Common myeloid progenitor, CD34-positive (primary cell): ENCODE measurements around the gene WDR59.

Experiments
- CTCF ChIA-PET: fragments of 350-600 bp; sonication (Branson Sonifier 250); formaldehyde crosslinking; loops from one replicate; lab custom pipeline; 2021; ENCODE audit warnings: antibody characterized with exemption; lab: Charles Lee
- POLR2A ChIA-PET: fragments of 350-600 bp; sonication (Branson Sonifier 250); formaldehyde crosslinking; loops from one replicate; lab custom pipeline; 2021; ENCODE audit warnings: antibody characterized with exemption; lab: Charles Lee
- DNase-seq, 3 donors: peaks; one replicate each; pipeline versions ENCODE4 v3.0.0 to v3.0.0-alpha.2; 2013
- H3K27ac ChIP-seq, 2 experiments: 1 replicate in 1 of 2; 2 replicates in 1 of 2; pipeline ENCODE4 v1.7.0; 2013; ENCODE audit warnings: inconsistent platforms in 2 of 2, low read length in 2 of 2, mild to moderate bottlenecking in 2 of 2, low read depth in 1 of 2, moderate library complexity in 1 of 2; ENCODE audit not compliant: severe bottlenecking in 2 of 2, insufficient read depth in 1 of 2, poor library complexity in 1 of 2
- H3K27me3 ChIP-seq, 5 experiments: replicated peaks in 2 of 5; 1 replicate in 3 of 5; 2 replicates in 2 of 5; pipeline versions ENCODE4 v1.6.1 to v1.7.0; 2013; ENCODE audit warnings: low read length in 4 of 5, mild to moderate bottlenecking in 2 of 5, moderate library complexity in 2 of 5, inconsistent platforms in 1 of 5; ENCODE audit not compliant: insufficient read depth in 5 of 5, control insufficient read depth in 4 of 5
- H3K36me3 ChIP-seq, 4 experiments: 1 replicate in 2 of 4; 2 replicates in 2 of 4; pipeline versions ENCODE4 v1.6.1 to v1.7.0; 2013; ENCODE audit warnings: low read length in 3 of 4, control low read depth in 1 of 4, mild to moderate bottlenecking in 1 of 4; ENCODE audit not compliant: control insufficient read depth in 4 of 4, insufficient read depth in 4 of 4
- H3K4me1 ChIP-seq, 4 experiments: 1 replicate in 3 of 4; 2 replicates in 1 of 4; pipeline versions ENCODE4 v1.6.1 to v1.7.1; 2013; ENCODE audit warnings: low read length in 3 of 4, mild to moderate bottlenecking in 3 of 4, control low read depth in 1 of 4, inconsistent platforms in 1 of 4, moderate library complexity in 1 of 4; ENCODE audit not compliant: control insufficient read depth in 4 of 4, insufficient read depth in 4 of 4; ENCODE audit errors: control extremely low read depth in 1 of 4
- H3K4me3 ChIP-seq, 7 experiments: 1 replicate in 4 of 7; 2 replicates in 3 of 7; pipeline versions ENCODE4 v1.5.1 to v1.7.0; 2013; ENCODE audit warnings: mild to moderate bottlenecking in 7 of 7, low read length in 6 of 7, moderate library complexity in 6 of 7, inconsistent platforms in 2 of 7, low read depth in 2 of 7, control low read depth in 1 of 7; ENCODE audit not compliant: insufficient read depth in 4 of 7, control insufficient read depth in 1 of 7; ENCODE audit errors: extremely low read depth in 1 of 7
- H3K9me3 ChIP-seq, 5 experiments: 1 replicate in 4 of 5; 2 replicates in 1 of 5; pipeline versions ENCODE4 v1.6.1 to v1.7.1; 2013; ENCODE audit warnings: low read length in 4 of 5, mild to moderate bottlenecking in 2 of 5, inconsistent platforms in 1 of 5, low read depth in 1 of 5, moderate library complexity in 1 of 5; ENCODE audit not compliant: control insufficient read depth in 4 of 5, insufficient read depth in 2 of 5; ENCODE audit errors: control extremely low read depth in 1 of 5
- WGBS: methylation state at CpG from one replicate; pipeline ENCODE4 v1.1.5; 2013; ENCODE audit not compliant: insufficient coverage; 5-methylcytosine and 5-hydroxymethylcytosine counted together

The WDR59 gene

DNA sequence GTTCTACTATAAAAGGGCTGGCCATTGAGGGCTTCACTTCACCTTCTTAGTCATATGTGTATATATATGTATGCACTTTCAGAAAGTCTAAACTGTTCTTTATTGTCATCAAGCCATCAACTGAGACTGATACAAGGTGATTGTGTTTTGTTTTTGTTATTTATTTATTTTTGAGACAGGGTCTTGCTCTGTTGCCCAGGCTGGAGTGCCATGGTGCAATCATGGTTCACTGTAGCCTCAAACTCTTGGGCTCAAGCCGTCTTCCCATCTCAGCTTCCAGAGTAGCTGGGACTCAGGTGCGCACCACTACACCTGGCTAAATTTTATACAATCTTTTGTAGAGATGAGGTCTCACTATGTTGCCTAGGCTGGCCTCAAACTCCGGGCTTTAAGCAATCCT is 19.5 kb upstream of the WDR59 start:
- ChIA-PET CTCF (interaction anchor here (0.7 to 7.2 kb wide), 11 partner anchors 10 to 106 kb away, joined by 3 to 67 read pairs (median 4); no protein-coding TSS in a partner anchor), POLR2A (no interaction called here)
- Histone ChIP-seq H3K4me3 (peak overlapping the region in 1 of 7 experiments; percentile 14), H3K9me3 (no peaks in the 10 kb centered on the region), H3K27ac (no peak overlapping the region), H3K36me3 (peaks cover 0 to 58% (median 25%) of the 10 kb centered on the region in 4 experiments), H3K27me3 (no peaks in the 10 kb centered on the region), H3K4me1 (peaks cover 15 to 86% (median 50%) of the 10 kb centered on the region in 4 experiments)
- 100% methylated on average over 1 of the region's 3 CpGs for WGBS
- no peak for DNase-seq

DNA sequence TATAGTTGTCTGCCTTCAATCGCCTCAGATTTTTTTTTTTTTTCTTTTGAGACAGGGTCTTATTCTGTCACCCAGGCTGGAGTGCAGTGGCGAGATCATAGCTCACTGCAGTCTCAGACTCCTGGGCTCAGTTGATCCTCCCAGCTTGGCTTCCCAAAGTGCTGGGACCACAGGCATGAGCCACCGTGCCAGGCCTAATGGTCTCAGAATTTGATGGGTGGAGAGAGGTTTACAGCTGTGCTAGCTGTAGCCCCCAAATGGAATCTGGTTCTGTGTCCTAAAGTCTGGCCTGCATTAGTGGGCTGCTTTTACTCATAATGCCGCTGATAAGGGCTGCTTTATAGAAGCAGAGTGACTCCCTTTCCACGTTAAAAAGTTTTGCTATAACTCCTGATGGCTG is 19.0 kb upstream of the WDR59 start:
- Histone ChIP-seq H3K27me3 (no peaks in the 10 kb centered on the region), H3K27ac (no peak overlapping the region), H3K36me3 (peaks cover 0 to 58% (median 25%) of the 10 kb centered on the region in 4 experiments), H3K9me3 (no peaks in the 10 kb centered on the region), H3K4me3 (peak overlapping the region in 2 of 7 experiments; percentile 98 to 100), H3K4me1 (peaks cover 15 to 81% (median 49%) of the 10 kb centered on the region in 4 experiments)
- POLR2A ChIA-PET, result no interaction called here
- CTCF ChIA-PET, result interaction anchor here (1.0 to 7.2 kb wide), 8 partner anchors 11 to 106 kb away, joined by 3 to 67 read pairs (median 4); no protein-coding TSS in a partner anchor
- no peak for DNase-seq
- WGBS, result 89% methylated on average over 3 of the region's 5 CpGs

DNA sequence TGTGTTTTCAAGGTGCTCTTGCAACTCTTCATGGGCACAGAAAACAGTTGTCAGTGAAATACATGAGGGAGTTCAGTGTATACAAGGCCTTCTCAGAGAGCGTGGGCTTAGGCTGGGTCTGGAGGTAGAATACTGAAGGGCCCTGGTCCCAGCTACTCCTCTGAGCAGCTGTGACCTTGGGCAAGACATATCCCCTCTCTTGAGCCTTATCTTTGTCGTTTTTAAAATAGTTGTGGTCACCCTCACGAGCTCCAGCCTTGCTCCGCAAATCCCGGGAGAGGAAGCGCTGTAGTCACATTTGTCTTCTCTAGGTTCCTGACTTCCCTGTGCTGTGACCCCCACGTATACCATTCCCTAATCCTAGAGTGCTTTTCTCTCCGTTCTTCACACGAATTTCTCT is 17.6 kb upstream of the WDR59 start:
- Histone ChIP-seq H3K27me3 (no peaks in the 10 kb centered on the region), H3K4me3 (peak overlapping the region in 6 of 7 experiments; percentile 19 to 100 (median 96)), H3K4me1 (peaks cover 19 to 79% (median 46%) of the 10 kb centered on the region in 4 experiments), H3K27ac (peak overlapping the region; percentile 57 to 85), H3K36me3 (peaks cover 0 to 50% (median 18%) of the 10 kb centered on the region in 4 experiments), H3K9me3 (no peaks in the 10 kb centered on the region)
- DNase-seq, result no peak
- ChIA-PET CTCF (interaction anchor here (1.0 to 7.2 kb wide), 6 partner anchors 9 to 108 kb away, joined by 3 to 67 read pairs (median 6); no protein-coding TSS in a partner anchor), POLR2A (interaction anchor here (1.3 to 2.4 kb wide), 2 partner anchors 41 to 95 kb away, joined by 3 to 10 read pairs; no protein-coding TSS in a partner anchor)
- 3% methylated on average over 9 of the region's 9 CpGs for WGBS

DNA sequence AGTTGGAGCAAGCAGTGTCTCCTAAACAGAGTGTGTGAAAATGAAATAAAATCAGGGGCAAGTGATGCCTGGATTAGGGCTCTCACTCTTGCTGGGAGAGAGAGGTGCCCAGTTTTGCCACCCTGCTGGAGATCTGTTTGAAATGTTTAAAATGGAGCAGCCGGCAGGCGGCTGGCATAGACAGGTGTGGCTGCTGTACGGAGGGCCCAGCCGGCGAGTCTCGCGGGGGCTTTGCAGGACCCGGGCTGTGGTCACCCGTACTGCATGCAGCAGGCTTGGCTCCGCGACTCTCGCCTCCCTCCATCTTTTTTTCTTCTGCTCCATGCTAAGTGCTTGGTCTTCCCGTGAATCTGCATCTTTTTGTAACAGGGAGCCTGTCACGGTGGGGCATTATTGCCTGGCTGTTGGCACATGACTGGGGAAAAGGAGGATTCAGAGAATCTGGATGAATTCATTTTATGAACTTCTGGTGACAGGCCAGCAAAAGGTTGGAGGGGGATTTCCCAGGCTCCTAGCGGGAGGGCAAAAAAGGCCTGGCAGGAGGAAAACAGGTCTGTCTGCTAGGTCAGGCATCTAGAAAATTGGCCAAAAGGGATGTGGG is 15.7 kb upstream of the WDR59 start:
- peak; percentile 29 to 65 (median 50) for DNase-seq
- CTCF ChIA-PET, result interaction anchor here (1.3 to 7.2 kb wide), 4 partner anchors 8 to 110 kb away, joined by 5 to 105 read pairs (median 42); no protein-coding TSS in a partner anchor
- H3K4me3 ChIP-seq, result peak overlapping the region; percentile 86 to 100 (median 93)
- under 1% methylated on average over 15 of the region's 15 CpGs for whole genome bisulfite sequencing
- H3K9me3 ChIP-seq, result no peaks in the 10 kb centered on the region
- H3K27me3 ChIP-seq, result no peaks in the 10 kb centered on the region
- POLR2A ChIA-PET, result interaction anchor here (0.6 to 2.4 kb wide), 5 partner anchors 43 to 324 kb away, joined by 3 to 10 read pairs (median 3); no protein-coding TSS in a partner anchor
- peaks cover 19 to 71% (median 45%) of the 10 kb centered on the region in 4 experiments for H3K4me1 ChIP-seq
- peak overlapping the region; percentile 57 to 85 for H3K27ac ChIP-seq
- H3K36me3 ChIP-seq, result peaks cover 0 to 35% (median 15%) of the 10 kb centered on the region in 4 experiments

DNA sequence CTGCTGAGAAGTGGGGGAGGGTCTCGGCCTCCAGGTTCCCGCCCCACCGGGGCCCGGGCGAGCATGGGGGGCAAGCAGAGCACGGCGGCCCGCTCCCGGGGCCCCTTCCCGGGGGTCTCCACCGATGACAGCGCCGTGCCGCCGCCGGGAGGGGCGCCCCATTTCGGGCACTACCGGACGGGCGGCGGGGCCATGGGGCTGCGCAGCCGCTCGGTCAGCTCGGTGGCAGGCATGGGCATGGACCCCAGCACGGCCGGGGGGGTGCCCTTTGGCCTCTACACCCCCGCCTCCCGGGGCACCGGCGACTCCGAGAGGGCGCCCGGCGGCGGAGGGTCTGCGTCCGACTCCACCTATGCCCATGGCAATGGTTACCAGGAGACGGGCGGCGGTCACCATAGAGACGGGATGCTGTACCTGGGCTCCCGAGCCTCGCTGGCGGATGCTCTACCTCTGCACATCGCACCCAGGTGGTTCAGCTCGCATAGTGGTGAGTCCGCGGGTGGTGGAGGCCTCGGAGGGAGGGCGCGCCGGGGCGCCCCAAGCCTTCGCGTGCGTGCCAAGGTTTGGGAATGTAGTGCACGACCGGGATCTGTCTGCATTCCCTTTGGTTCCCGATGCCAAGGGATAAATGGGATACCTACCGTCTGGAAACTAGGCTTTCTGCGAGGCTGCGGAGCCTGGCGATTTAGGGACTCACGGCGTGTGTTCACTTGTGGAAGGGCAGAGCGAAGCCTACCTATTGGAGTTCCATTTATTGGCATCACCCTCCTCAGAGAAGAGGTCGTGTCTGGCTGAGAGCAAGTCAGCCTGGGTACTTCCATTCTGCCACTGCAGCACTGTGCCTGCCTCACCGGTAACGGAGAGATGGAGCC is 14.9 kb upstream of the WDR59 start:
- Histone ChIP-seq H3K27me3 (no peaks in the 10 kb centered on the region), H3K27ac (peak overlapping the region; percentile 57 to 85), H3K4me3 (peak overlapping the region; percentile 86 to 100 (median 93)), H3K4me1 (peaks cover 19 to 65% (median 41%) of the 10 kb centered on the region in 4 experiments), H3K9me3 (no peaks in the 10 kb centered on the region), H3K36me3 (peaks cover 0 to 33% (median 14%) of the 10 kb centered on the region in 4 experiments)
- POLR2A ChIA-PET, result interaction anchor here (0.6 to 1.1 kb wide), 4 partner anchors 69 to 325 kb away, joined by 3 to 4 read pairs (median 4); no protein-coding TSS in a partner anchor
- WGBS, result under 1% methylated on average over 50 of the region's 71 CpGs
- CTCF ChIA-PET, result interaction anchor here (0.7 to 6.7 kb wide), 4 partner anchors 9 to 111 kb away, joined by 3 to 105 read pairs (median 7); no protein-coding TSS in a partner anchor
- peak in 1 of 3 donors; percentile 42 for DNase-seq

DNA sequence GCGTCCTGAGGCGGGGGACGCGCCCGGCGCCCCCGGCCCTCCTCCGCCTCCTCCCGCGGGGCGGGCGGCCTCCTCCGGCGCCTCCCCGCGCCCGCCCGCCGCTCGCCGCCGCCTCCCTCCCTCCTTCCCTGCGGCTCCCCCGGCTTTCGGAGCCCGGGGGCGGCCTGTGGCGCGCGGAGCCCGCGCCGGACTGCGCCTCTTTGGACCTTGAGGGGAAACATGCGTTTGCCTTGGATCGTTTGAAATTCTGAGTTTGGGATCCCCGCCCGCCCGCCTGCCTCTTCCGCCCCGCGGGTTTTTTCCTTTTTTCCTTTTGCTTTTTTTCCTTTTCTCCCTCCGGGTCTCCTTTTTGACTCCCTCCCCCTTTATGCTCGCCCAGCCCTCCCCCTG is 14.3 kb upstream of the WDR59 start:
- Histone ChIP-seq H3K9me3 (no peaks in the 10 kb centered on the region), H3K27ac (peak overlapping the region; percentile 57 to 85), H3K4me3 (peak overlapping the region; percentile 86 to 100 (median 93)), H3K27me3 (no peaks in the 10 kb centered on the region), H3K36me3 (peaks cover 0 to 31% (median 10%) of the 10 kb centered on the region in 4 experiments), H3K4me1 (peaks cover 19 to 58% (median 37%) of the 10 kb centered on the region in 4 experiments)
- CTCF ChIA-PET, result interaction anchor here (0.7 to 6.7 kb wide), 5 partner anchors 9 to 111 kb away, joined by 3 to 105 read pairs (median 5); no protein-coding TSS in a partner anchor
- POLR2A ChIA-PET, result interaction anchor here (1.1 to 1.6 kb wide), 2 partner anchors 44 to 95 kb away, joined by 3 to 5 read pairs; no protein-coding TSS in a partner anchor
- 0% methylated on average over 36 of the region's 44 CpGs for WGBS
- peak in 1 of 3 donors; percentile 42 for DNase-seq
